ENCODE data around the gene FAM168B.

Gene FAM168B

DNA sequence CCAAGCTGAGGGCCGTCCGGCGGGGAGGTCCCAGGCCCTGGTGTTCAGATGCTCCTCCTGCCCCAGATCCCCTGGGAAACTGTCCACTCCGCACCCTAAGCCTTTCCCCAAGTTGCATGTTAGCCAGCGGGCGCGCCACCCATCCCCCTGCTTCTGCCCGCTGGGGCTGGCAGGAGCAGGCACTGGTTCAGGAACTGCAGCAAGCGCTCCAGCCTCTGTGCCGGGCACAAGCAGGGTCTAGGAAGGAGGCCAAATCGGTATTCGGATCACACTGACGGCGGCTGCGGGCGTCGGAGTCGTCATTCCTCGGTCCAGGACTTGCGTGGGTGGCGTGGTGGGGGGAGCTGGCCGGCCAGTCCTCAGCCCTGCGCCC is 53.7 kb downstream of the FAM168B start:
- DNase-seq, result no peak

DNA sequence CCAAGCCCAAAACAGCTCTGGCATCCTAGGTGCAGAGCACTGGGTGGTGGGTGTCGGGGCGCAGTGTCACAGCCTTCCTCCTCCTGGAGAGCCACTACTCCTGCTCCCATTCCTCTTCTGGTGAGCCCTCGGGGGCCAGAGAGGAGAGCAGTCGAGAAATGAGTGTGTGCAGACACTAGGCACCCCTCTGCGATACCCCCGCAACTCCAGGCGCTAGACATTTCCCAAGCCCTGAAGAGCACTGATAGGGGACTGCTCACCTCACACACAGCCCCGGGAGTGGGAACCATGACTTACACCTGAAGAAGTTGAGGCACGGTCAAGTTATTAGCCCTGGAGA is 54.2 kb downstream of the FAM168B start:
- no peak for DNase-seq

DNA sequence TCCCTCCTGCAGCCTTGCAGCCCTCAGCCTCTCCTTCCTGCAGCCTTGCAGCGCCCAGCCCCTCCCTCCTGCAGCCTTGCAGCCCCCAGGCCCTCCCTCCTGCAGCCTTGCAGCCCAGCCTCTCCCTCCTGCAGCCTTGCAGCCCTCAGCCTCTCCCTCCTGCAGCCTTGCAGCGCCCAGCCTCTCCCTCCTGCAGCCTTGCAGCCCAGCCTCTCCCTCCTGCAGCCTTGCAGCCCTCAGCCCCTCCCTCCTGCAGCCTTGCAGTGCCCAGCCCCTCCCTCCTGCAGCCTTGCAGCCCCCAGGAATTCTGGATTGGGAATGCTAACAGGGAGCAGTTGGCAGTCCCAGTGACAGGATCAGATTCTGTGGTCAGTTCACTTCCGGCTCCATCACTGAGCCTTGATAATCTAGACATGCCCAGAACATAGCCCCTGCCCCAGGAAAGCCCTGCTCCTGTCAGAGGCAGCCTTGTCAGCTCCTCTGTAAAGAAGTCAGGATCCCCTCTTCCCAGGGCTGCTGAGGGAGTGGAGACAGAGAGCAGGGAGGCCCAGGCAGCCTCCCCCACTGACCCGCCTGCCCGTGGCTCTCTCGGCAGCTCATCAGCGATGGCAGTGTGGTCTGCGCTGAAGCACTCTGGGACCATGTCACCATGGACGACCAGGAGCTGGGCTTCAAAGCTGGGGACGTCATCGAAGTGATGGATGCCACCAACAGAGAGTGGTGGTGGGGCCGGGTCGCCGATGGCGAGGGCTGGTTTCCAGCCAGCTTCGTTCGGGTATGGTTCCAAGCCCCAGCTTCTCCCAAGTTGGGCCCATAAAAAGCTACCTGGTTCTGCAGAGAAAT is 54.8 kb downstream of the FAM168B start:
- no peak for DNase-seq

DNA sequence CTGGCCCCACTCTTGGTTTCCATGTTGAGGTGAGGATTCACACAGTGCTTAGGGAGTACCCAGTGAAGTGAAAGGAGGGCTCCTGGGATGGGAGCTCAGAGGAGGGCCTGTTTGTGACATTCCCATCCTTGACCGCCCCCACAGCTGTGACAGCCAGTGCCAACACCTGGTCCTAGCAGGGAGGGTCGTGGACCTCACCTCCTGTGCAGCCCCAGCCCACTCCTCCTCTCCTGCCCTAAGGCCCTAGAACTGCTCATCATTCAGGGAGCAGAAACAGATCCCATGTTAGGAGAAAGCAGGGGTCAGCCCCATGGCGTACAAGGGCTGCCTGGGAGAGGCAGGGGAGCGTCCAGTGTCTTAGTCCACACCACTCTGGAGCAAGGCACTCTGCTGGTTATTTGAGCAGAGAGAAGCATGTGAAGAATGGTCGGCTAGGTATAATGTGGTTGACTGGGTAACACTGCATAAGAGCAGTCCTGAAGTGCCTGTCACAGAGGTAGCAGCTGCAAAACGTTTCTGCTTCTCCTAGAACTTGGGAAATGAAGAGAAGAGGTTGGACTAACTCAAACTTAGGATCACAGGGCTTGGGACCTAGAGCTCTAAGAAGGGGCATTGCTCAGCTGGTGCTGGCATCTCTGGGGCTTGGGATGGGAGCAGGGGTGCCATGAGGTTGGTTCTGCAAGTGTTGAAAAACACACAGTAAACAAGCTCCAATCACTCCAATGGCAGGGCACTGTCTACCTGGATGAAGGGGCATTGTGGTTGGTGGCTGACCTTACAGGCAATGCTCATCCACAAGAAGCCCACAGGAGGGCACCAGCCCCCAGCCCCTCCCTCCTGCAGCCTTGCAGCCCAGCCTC is 55.6 kb downstream of the FAM168B start:
- no peak for DNase-seq

DNA sequence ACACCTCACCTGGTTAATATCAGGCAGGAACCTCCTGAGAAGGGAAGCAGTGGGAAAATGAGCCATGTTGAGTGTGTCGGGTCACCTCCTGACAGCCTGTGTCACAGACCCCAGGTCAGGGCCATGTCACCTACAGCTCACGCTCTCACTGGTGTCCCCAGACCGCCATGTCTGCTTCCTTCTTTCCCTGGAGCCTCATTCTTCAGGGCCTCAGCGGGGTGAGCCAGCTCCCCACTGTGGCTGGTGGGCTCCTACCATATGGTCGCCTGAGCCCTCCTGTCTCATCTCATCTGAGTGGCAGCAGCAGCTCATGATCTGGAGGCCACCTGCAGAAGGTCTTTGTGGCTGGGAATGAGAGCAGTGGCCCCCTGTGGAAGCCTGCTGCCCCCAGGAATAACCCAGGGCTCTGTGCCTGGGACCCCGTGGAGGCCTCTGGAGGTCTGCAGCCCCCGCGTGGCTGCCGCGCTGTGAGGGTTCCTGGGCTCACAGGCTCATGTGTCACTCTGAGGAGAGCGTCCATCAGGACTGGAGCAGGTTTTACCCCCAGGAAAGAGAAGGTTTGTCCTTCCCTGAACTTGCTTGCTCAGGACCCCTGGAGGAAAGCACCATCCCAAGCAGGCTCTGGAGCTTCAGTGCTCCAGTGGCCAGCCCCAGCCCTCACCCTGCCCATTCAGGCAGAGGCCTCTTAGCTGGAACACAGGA is 56.4 kb downstream of the FAM168B start:
- DNase-seq, result no peak

DNA sequence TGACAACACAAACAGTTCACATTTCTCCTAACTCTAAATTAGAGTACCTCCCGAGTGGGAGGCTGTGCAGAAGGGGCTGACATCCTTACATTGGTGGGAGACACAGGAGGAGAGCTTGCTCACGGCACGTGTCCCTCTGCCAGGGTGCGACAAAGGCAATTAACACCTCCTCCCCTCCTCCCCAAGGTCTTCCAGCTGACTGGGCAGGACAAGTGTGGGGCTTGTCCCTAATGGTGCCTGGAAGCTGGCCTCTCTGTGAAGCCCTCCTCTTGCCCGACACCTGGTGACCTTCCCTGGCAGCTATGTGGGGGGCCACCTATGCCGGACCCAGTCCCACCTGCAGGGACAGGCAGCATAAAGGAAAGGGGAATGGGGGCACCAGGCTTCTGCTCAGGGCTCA is 57.0 kb downstream of the FAM168B start:
- DNase-seq, result no peak

DNA sequence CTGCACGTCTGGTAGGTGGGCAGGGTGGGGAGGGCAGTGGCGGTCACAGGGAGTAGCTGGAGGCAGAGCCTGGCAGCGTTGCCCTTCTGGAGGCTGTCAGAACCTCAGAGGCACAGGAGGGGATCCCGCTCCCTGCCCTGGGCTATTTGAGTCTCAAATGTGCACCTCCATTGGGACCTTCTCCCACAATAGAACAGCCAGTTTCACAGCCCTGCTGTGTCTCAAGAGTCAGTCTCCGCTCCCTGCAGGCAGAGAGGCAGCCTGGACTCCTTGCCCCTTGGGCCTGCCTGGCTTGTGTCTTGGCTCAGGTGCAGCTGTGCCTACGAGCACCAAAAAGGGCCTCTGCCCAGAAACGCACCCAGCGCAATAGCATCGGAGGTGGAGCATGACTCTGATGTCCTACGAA is 57.4 kb downstream of the FAM168B start:
- no peak for DNase-seq

DNA sequence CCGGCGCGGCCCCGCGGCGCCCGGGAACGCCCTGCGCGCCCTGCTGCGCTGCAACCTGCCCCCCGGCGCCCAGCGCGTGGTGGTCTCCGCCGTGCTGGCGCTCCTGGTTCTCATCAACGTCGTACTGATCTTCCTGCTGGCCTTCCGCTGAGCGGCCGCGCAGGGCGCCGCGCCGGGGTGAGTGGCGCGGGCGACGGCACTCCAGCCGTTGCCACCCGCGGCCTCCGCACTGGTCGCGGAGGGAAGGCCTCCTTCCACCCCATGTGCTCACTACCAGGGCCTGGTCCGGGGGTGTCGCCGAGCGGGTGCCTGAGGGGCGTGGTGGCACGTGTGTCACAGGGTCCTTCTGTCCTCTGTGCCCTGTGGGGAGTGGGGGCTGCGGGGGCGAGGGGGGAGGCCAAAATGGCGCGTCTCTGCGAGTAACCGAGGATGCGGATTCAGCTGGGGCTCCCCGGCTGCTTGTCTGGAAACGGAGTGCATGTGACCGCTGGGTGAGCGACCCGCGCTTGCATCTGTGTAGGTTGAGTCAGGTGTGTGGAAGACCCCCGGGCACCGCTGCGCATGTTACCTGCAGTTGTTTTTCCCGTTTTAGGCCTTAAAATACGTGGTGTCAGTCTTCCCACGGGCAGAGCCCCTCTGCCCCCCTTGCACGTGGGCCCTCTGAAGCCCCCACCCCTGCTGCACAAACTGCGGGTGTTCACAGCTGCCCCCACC is 58.0 kb downstream of the FAM168B start:
- DNase-seq, result no peak

DNA sequence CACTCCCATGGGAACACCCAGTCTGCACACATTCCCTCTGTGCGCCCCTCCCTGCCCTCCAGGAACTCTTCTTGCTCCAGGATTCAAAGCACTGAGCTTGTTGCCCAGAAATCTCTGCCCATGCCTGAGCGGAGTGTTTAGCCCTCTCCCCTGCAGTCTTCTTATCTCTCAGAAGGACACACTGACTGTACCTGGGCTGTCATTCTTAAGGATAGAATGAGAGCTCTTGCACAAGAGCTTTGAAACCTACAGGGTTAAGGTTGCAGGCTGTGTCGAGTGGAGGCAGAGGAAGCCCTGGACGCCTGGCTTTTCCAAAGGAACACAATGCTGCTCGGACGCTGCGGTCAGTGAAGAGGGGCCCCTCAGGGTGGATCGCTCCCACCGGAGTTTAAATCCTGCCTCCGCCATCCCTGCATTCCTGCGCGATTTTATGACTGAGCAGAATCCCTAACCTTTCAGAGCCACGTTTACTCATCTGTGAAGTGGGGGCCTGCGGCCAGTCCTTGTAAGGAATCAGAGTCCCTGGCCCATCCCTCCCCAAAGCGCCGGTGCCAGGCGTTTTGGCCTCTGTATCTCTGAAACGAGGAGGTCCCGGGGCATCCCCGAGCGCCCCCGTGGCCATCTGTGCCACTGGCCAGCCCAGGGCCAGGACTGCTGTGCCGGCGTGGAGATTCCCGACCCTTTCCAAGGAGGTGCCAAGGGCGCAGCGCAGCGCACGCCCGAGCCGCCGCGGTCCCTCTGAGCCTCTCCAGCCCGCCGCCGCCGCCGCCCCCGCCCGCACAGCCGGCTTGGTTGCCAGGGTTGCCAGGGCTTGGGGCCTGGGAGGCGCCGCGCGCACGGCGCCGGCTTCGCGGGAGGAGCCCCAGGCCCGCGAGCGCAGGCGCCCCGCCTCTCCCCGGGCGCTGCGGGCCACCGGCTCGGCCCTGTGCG is 58.9 kb downstream of the FAM168B start:
- DNase-seq, result no peak

DNA sequence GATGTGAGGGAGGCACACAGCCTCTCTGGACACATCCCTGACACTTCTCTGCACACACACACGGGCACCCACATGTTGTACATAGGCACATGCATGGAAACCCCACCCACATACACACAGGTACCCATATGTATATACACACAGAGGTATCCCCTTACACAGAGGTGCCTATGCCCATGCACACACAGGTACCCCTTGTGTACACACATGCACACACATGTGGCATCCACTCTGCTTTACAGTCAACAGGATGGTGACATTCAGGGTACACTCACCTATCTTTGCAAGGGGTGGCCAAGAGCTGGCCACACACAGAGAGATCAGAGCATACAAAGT is 59.5 kb downstream of the FAM168B start:
- DNase-seq, result no peak

DNA sequence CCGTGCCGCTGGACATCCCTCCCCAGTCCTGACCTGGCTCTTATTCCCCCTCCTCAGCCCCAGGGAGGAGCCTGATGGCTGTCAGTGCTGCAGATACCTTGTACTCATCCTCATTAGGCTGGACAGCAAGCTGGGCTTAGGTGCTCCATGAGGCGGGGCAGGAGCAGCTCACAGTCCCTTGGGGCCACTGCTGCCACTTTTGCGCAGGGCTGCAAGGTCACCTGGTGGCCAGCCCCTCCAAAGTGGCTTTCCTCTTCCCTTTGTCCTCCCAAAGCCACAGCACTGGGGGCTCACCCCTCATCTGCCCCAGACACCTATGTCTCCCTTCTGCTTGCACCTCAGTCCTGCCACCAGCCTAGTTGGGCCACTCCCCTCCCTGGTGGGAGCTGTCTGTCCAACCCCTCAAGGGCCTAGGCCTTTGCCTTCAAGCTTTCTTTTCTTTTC is 60.8 kb downstream of the FAM168B start:
- no peak for DNase-seq

DNA sequence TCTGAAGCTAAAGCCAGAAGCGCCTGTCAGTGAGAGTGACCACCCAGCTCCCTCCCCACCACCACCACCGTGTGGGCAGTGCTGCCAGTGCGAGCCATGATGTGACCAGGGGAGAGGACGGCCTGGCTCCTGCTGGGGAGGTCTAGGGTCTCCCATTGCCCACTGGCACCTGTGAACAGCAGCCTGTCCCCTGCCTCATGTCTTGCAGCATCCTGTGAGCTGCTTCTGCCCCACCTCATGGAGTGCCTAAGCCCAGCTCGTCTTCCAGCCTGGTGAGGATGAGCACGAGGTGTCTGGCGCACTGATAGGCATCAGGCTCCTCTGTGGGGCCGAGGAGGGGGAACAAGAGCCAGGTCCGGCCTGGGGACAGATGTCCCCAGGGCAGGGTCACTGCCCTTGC is 61.4 kb downstream of the FAM168B start:
- no peak for DNase-seq

DNA sequence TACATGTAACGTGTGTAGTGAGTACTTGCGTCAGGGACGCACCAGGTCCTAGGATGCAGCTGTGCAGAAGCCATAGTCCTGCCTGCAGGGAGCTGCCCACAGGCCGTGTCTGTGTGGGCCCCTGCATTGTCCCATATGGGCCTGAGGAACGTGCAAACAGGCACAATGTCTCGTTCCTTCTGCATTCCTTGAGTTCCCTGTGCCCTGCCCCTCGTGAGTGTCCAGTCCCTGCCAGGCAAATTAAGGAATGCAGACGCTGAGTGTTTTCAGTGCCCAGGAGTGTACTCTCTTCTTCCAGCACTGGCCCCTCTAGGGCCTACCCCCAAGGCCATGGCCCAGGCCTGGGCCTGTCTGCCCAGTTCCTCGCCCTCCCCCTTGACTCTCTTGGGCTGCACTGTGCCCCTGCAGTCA is 61.8 kb downstream of the FAM168B start:
- DNase-seq, result no peak

DNA sequence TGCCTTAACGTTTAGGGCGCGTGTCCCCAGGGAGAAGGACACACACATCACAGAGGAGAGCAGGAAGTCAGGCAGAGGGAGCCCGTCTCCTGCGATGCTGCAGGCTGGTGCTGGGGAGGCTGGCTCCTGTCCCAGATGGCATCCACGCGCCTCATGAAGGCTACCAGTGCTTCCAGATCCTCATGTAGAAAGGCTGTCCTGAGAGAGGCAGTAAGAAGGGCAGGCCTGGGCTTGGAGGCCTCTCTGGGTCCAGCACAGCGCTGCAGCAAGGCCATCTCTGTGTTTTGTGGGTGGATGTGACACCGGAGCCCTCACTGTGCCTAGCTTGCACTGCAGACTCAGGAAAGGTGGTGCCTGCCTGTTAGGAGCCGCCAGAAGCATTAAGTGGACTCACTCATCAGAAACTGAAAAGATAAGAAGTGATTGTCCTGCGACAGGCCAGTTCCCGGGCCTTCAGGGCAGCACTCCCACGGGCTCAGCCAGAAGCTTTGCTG is 62.7 kb downstream of the FAM168B start:
- DNase-seq, result no peak

DNA sequence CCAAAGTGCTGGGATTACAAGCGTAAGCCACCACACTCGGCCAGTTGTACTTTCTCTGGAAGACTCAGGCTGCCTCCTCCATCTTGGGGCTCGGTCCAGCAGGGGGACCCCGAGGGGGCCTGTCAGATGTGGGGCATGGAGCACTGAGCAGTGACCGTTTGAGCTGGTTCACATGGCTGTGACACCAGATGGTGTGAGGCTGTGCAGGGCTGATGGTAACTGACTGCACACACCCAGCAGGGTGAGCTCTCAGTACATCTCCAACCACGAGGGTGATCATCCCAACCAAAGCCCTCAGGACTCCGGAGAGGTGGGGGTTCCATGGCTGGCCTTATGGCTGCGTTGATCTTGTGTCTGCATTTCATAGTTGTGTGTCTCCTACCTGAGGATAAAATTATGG is 63.4 kb downstream of the FAM168B start:
- no peak for DNase-seq

DNA sequence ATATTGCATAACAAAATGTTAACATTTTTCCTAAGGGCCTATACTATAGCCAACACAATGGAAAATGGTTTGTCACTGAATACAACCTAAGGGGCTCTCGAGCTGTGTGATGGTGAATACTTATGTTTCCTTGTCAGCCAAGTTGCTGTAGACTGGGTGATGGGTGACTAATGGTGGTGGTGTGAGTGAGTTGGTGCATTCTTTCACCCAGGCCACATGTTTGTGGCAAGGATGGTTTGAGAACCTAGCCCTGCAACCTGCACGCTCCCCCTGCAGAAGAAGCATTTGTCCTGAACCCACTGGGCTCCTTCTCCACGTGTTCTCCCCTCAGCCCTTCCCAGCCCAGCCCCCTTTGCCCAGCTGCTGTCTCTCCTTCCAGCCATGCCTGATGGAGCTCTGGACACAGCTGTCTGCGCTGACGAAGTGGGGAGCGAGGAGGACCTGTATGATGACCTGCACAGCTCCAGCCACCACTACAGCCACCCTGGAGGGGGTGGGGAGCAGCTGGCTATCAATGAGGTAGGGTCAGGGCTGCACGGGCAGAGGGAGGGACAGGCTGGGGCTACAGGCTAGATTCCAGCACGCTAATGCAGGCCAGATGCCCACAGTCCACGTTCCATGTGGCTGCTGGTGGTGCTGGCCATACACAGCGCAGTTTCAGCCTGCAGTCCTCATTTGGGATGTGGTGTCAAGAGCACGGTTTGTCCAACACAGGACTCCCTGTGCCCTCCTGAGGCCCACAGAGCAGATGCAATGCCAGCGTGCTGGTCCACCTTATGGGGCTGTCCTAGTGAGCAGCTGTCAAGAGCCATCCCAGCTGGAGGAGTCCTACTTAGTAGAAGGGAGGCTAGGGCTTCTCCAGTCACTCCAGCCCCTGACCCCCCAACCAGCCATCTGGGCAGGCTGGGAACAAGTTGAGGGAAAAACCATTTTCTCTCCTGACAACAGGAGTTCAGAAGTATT is 65.4 kb downstream of the FAM168B start:
- DNase-seq, result no peak

DNA sequence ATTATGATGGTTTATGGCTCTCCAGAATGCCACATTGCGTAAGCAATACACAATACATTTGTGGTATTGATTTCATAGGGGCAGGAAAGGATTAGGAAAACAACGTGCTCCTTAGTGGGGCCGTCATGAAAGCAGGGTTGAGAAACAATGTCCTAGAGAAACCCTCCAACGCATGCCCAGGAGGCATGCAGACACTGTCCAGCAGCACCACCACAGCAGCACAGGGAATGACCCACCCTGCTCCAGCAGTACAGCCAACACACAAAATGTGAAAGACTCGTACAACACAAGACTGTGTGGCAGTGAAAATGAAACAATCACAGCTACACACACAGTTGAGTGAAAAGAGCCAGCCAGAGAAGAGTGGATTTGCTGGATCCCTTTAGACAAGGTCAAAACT is 66.3 kb downstream of the FAM168B start:
- DNase-seq, result no peak

DNA sequence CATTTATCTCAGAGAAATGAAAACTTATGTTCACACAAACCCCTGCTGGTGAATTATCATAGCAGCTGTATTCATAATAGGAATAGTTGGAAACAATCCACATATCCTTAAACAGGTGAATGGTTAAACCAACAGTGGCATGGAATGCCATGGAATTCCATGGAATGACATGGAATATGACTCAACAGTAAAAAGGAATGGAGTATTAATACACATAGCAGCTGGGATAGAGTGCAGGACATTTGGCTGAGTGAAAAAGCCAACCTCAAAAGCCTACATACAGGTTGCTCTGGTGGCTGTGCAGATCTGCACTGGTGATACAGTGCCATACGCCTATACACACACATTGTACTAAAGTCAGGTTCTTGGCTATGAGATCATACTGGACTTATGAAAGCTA is 69.5 kb downstream of the FAM168B start:
- no peak for DNase-seq

DNA sequence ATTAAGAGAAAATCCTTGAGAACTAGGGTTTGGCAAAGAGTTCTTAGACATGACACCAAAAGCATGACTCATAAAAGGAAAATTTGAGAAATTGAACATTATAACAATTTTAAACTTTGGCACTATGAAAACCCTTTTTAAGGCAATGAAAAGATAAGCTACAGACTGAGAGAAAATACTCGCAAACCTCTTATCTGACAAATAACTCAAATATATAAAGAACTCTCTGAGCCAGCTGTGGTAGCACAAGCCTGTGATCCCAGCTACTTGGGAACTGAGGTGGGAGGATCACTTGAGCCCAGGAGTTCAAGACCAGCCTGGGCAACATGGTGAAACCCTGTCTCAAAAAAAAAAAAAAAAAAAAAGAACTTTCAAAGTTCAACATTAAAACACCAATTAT is 70.5 kb downstream of the FAM168B start:
- no peak for DNase-seq

All from stimulated activated CD4-positive, alpha-beta T cell treated with anti-CD3 and anti-CD28 coated beads, Interleukin-4, amount 100 ng/mL, for 24 hours (primary cell).